Esophagus muscularis mucosa (tissue), 4 donors: ENCODE data around the gene CALCB. TPM values are rescaled to one million over a fixed set of nuclear protein-coding genes. Genes with fewer than 3 reads are reported as not detected.
A peak's percentile ranks its signal among the peaks of the same experiment; 100 is the strongest.

ENCODE experiments used
- DNase-seq: peaks from one replicate; pipeline ENCODE4 v3.0.0-alpha.2; 2017; ENCODE audit errors: extremely low spot score
- H3K27ac ChIP-seq, 4 donors: fragments of 200-600 bp; sonication (generic); replicated peaks in 1 of 4; 1 replicate in 3 of 4; 2 replicates in 1 of 4; pipeline ENCODE4 v1.5.1; 2016 to 2019; ENCODE audit warnings: mild to moderate bottlenecking in 1 of 4
- H3K27me3 ChIP-seq, 4 donors: fragments of 200-600 bp; sonication (generic); one replicate each; pipeline versions ENCODE4 v1.5.1 to v1.6.0; 2016 to 2019
- H3K36me3 ChIP-seq, 4 donors: fragments of 200-600 bp; sonication (generic); one replicate each; pipeline ENCODE4 v1.5.1; 2016 to 2019
- H3K4me1 ChIP-seq, 4 donors: fragments of 200-600 bp; sonication (generic); one replicate each; pipeline ENCODE4 v1.5.1; 2016 to 2019
- H3K4me3 ChIP-seq, 4 donors: fragments of 200-600 bp; sonication (generic); 1 replicate in 2 of 4; 2 replicates in 2 of 4; pipeline ENCODE4 v1.5.1; 2016 to 2019; ENCODE audit warnings: mild to moderate bottlenecking in 4 of 4, moderate library complexity in 1 of 4
- H3K9me3 ChIP-seq, 4 donors: fragments of 200-600 bp; sonication (generic); 1 replicate in 3 of 4; 2 replicates in 1 of 4; pipeline ENCODE4 v1.5.1; 2016 to 2019
- EP300 ChIP-seq: sonication (generic); formaldehyde crosslinking; IDR thresholded peaks from one replicate; pipeline ENCODE4 v1.6.1; 2017; ENCODE audit warnings: antibody characterized with exemption
- POLR2A ChIP-seq: fragments of 450-650 bp; IDR thresholded peaks from one replicate; pipeline ENCODE4 v1.6.1; 2017; ENCODE audit warnings: antibody characterized with exemption, moderate library complexity, mild to moderate bottlenecking, low read depth
- POLR2AphosphoS5 ChIP-seq, 2 donors: sonication (generic); formaldehyde crosslinking; IDR thresholded peaks; one replicate each; pipeline ENCODE4 v1.6.1; 2017; ENCODE audit warnings: antibody characterized with exemption in 2 of 2
- WGBS: methylation state at CpG from one replicate; pipeline ENCODE4 v1.1.5; 2018; 5-methylcytosine and 5-hydroxymethylcytosine counted together
- intact Hi-C: fragments of 100-400 bp; cut with DNase I; formaldehyde crosslinking; loops from one replicate; pipeline ENCODE4 v1.15.1; 2023
- total RNA-seq, 4 donors: library from RNA; depleted of rRNA; stranded (reverse); fragments of >200 nt; gene quantifications; one replicate each; pipeline versions ENCODE4 v1.1.0 to v1.2.1, GENCODE V29; 2016
- TF ChIP-seq, protein P1 (sequence below), 3 experiments: fragments of 200-600 bp in 2 of 3; fragments of 450-650 bp in 1 of 3; sonication (generic) in 2 of 3; IDR thresholded peaks; one replicate each; pipeline ENCODE4 v1.5.1; 2017 to 2019; ENCODE audit warnings: antibody characterized with exemption in 3 of 3, mild to moderate bottlenecking in 2 of 3, moderate library complexity in 1 of 3

The CALCB gene
- total RNA-seq, 4 donors from 2014 or later: not detected

- H3K9me3 ChIP-seq: no peaks in the 10 kb centered on the region
- DNase-seq: no peak
- TF ChIP-seq POLR2A (no peak), POLR2AphosphoS5 (IDR thresholded peaks at IDR 0.05) (no peak), EP300 (no peak)
- TF ChIP-seq, protein P1, sequence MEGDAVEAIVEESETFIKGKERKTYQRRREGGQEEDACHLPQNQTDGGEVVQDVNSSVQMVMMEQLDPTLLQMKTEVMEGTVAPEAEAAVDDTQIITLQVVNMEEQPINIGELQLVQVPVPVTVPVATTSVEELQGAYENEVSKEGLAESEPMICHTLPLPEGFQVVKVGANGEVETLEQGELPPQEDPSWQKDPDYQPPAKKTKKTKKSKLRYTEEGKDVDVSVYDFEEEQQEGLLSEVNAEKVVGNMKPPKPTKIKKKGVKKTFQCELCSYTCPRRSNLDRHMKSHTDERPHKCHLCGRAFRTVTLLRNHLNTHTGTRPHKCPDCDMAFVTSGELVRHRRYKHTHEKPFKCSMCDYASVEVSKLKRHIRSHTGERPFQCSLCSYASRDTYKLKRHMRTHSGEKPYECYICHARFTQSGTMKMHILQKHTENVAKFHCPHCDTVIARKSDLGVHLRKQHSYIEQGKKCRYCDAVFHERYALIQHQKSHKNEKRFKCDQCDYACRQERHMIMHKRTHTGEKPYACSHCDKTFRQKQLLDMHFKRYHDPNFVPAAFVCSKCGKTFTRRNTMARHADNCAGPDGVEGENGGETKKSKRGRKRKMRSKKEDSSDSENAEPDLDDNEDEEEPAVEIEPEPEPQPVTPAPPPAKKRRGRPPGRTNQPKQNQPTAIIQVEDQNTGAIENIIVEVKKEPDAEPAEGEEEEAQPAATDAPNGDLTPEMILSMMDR (IDR thresholded peaks at IDR 0.05): no peak
- WGBS: 100% methylated on average over 2 of the region's 2 CpGs
- no peaks in the 10 kb centered on the region for H3K4me1 ChIP-seq
- no peaks in the 10 kb centered on the region for H3K27me3 ChIP-seq
- H3K36me3 ChIP-seq: no peaks in the 10 kb centered on the region
- no peak overlapping the region for H3K4me3 ChIP-seq
- intact Hi-C loops: no loop called here
- H3K27ac ChIP-seq: no peak overlapping the region
Observed at GRCh38 chr11:15095736-15096228, 22.4 kb downstream of the CALCB start.

- Histone ChIP-seq H3K4me1 (no peaks in the 10 kb centered on the region), H3K36me3 (no peaks in the 10 kb centered on the region), H3K9me3 (no peaks in the 10 kb centered on the region), H3K4me3 (no peak overlapping the region), H3K27ac (no peak overlapping the region), H3K27me3 (no peaks in the 10 kb centered on the region)
- TF ChIP-seq POLR2A (no peak), POLR2AphosphoS5 (IDR thresholded peaks at IDR 0.05) (no peak)
- intact Hi-C loops: no loop called here
- DNase-seq: peak; percentile 80
- WGBS: 95% methylated on average over 3 of the region's 3 CpGs
Observed at GRCh38 chr11:15097411-15097810, 24.0 kb downstream of the CALCB start.

DNA sequence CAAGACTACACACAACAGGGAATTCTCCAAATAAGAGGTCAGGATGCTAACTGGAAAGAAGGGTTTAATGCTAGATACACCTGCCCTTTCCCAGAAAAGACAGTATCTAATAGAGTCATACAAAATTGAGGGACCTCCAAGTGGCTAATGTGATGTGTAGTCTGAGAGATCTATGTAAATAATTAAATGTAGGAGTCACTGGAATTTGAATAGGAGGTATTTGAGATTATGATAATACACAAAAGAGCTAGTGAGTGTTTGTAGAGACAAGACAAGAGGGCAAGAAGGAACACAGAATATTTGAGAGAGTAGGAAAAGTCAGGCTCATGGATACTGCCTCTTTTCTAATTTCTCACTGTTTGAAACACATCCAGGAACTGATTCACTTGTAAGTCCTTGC, 25.9 kb downstream of the CALCB start:
- no peak for DNase-seq
- no peak overlapping the region for H3K4me3 ChIP-seq
- no peaks in the 10 kb centered on the region for H3K36me3 ChIP-seq
- intact Hi-C loops: no loop called here
- TF ChIP-seq, protein P1 (IDR thresholded peaks at IDR 0.05): no peak
- TF ChIP-seq EP300 (no peak), POLR2A (no peak), POLR2AphosphoS5 (IDR thresholded peaks at IDR 0.05) (no peak)
- H3K27me3 ChIP-seq: no peaks in the 10 kb centered on the region
- H3K4me1 ChIP-seq: no peaks in the 10 kb centered on the region
- peaks cover 0 to 14% (median 0%) of the 10 kb centered on the region in 4 donors for H3K9me3 ChIP-seq
- H3K27ac ChIP-seq: no peak overlapping the region

DNA sequence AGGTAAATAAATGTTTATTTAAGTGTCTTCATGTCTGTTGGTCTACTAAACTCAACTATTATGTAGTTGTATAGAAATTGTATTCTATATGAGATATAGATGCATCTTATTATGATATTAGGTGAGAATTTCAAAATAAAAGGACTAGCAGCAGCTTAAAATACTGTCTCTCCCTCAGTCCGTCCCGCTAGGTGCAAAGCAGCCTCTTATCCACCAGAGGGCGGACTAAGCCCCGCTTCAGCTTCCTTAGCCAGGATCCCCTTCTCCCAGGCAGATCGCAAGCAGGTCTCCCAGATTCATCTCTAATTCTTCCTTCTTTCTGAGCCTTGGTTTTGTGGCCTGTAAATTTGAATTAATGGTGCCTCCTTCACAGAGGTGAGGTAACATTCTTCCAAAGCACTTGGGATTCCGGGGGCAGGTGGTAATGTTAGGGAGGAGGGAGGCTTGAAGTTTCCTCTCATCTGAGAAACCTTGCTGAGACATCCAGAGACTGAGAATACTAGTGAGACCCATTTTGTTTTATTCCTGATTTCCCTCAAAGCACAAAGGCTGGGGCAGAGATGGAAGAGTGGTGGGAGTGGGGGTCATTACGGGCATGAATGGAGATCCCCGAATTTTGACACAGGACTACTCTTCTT, 27.8 kb downstream of the CALCB start:
- no peak overlapping the region for H3K27ac ChIP-seq
- H3K9me3 ChIP-seq: peaks cover 0 to 15% (median 0%) of the 10 kb centered on the region in 4 donors
- H3K27me3 ChIP-seq: no peaks in the 10 kb centered on the region
- intact Hi-C loops: loop anchor here (1.0 kb wide), 1 partner anchor 107 kb away; no protein-coding TSS in a partner anchor
- H3K36me3 ChIP-seq: no peaks in the 10 kb centered on the region
- WGBS: 28% methylated on average over 8 of the region's 8 CpGs
- TF ChIP-seq EP300: no peak
- TF ChIP-seq, protein P1 (IDR thresholded peaks at IDR 0.05): peak; percentile 85 to 92 (median 87)
- no peak overlapping the region for H3K4me3 ChIP-seq
- H3K4me1 ChIP-seq: no peaks in the 10 kb centered on the region
- DNase-seq: peak; percentile 86

DNA sequence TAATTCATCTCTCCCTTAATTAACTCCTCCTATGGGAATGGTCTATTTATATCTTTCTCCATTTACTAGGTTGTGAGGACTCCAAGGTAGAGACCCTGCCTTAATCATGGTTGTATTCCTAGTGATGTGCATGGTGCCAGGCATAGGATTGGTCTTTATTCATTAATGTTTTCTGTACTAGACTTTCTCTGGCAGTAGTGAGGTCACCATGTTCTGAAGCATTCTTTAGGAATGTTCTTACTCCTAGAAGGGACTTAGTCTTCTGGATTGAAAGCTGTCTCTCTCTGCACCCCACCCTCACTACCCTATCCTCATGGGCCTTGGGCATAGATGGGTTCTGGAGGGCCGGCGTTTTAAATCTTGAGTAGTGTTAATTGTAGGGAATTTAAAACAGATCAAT, 30.8 kb downstream of the CALCB start:
- intact Hi-C loops: no loop called here
- no peaks in the 10 kb centered on the region for H3K36me3 ChIP-seq

More for the DNA sequence above, 30.8 kb downstream of the CALCB start:
- no peak overlapping the region for H3K4me3 ChIP-seq
- DNase-seq: no peak
- WGBS: 94% methylated on average over 2 of the region's 2 CpGs
- peaks cover 0 to 15% (median 0%) of the 10 kb centered on the region in 4 donors for H3K9me3 ChIP-seq
- H3K27ac ChIP-seq: no peak overlapping the region
- H3K27me3 ChIP-seq: no peaks in the 10 kb centered on the region
- TF ChIP-seq POLR2A: no peak
- TF ChIP-seq, protein P1 (IDR thresholded peaks at IDR 0.05): no peak
- H3K4me1 ChIP-seq: no peaks in the 10 kb centered on the region
